Neuron (in vitro differentiated cells): Measurements from ENCODE around the gene SPTLC3.

Source experiments
- H2AFZ ChIP-seq: one replicate; pipeline ENCODE4 v1.6.1; 2013; ENCODE audit warnings: low read depth, mild to moderate bottlenecking, inconsistent platforms, low read length, moderate library complexity
- H3K27me3 ChIP-seq: one replicate; pipeline ENCODE4 v1.6.1; 2013; ENCODE audit warnings: low read length; ENCODE audit not compliant: insufficient read depth
- H3K36me3 ChIP-seq: one replicate; pipeline ENCODE4 v1.6.1; 2013; ENCODE audit warnings: low read length; ENCODE audit not compliant: insufficient read depth
- H3K4me1 ChIP-seq: one replicate; pipeline ENCODE4 v1.6.1; 2013; ENCODE audit warnings: low read length; ENCODE audit not compliant: insufficient read depth
- H3K4me3 ChIP-seq: 2 replicates; pipeline ENCODE4 v1.5.1; 2013; ENCODE audit warnings: mild to moderate bottlenecking, low read length, moderate library complexity
- H3K9me3 ChIP-seq: one replicate; pipeline ENCODE4 v1.6.1; 2013; ENCODE audit warnings: low read length

SPTLC3 gene

GRCh38 chr20:13183005-13183404 is 174.2 kb downstream of the SPTLC3 start:
- Histone ChIP-seq H3K4me1 (no peaks in the 10 kb centered on the region), H3K4me3 (no peak overlapping the region), H3K9me3 (no peaks in the 10 kb centered on the region), H3K36me3 (no peaks in the 10 kb centered on the region), H3K27me3 (no peaks in the 10 kb centered on the region), H2AFZ (no peak overlapping the region)

GRCh38 chr20:13186043-13186774 is 177.4 kb downstream of the SPTLC3 start:
- no peak overlapping the region for H3K4me3 ChIP-seq
- H3K4me1 ChIP-seq: no peaks in the 10 kb centered on the region
- H3K9me3 ChIP-seq: no peaks in the 10 kb centered on the region
- no peak overlapping the region for H2AFZ ChIP-seq
- H3K36me3 ChIP-seq: no peaks in the 10 kb centered on the region
- no peaks in the 10 kb centered on the region for H3K27me3 ChIP-seq

- no peaks in the 10 kb centered on the region for H3K4me1 ChIP-seq
- H3K27me3 ChIP-seq: no peaks in the 10 kb centered on the region
- no peak overlapping the region for H2AFZ ChIP-seq
- no peaks in the 10 kb centered on the region for H3K9me3 ChIP-seq
- H3K36me3 ChIP-seq: no peaks in the 10 kb centered on the region
- no peak overlapping the region for H3K4me3 ChIP-seq
Measured at GRCh38 chr20:13187899-13188298, 179.1 kb downstream of the SPTLC3 start.

- H3K4me1 ChIP-seq: no peaks in the 10 kb centered on the region
- no peak overlapping the region for H2AFZ ChIP-seq
- H3K9me3 ChIP-seq: no peaks in the 10 kb centered on the region
- peaks cover 3% of the 10 kb centered on the region for H3K27me3 ChIP-seq
- H3K36me3 ChIP-seq: no peaks in the 10 kb centered on the region
- H3K4me3 ChIP-seq: no peak overlapping the region
Measured at GRCh38 chr20:13199279-13199678, 190.5 kb downstream of the SPTLC3 start.

GRCh38 chr20:13200767-13201500 is 192.2 kb downstream of the SPTLC3 start:
- H3K36me3 ChIP-seq: no peaks in the 10 kb centered on the region
- H3K9me3 ChIP-seq: no peaks in the 10 kb centered on the region
- H3K4me3 ChIP-seq: no peak overlapping the region
- no peaks in the 10 kb centered on the region for H3K27me3 ChIP-seq
- H3K4me1 ChIP-seq: no peaks in the 10 kb centered on the region
- no peak overlapping the region for H2AFZ ChIP-seq

- H3K36me3 ChIP-seq: no peaks in the 10 kb centered on the region
- H3K4me3 ChIP-seq: no peak overlapping the region
- H3K27me3 ChIP-seq: no peaks in the 10 kb centered on the region
- no peaks in the 10 kb centered on the region for H3K4me1 ChIP-seq
- no peaks in the 10 kb centered on the region for H3K9me3 ChIP-seq
- H2AFZ ChIP-seq: no peak overlapping the region
Measured at GRCh38 chr20:13202565-13202964, 193.8 kb downstream of the SPTLC3 start.

- peaks cover 3% of the 10 kb centered on the region for H3K27me3 ChIP-seq
- H3K9me3 ChIP-seq: no peaks in the 10 kb centered on the region
- H3K4me3 ChIP-seq: no peak overlapping the region
- no peaks in the 10 kb centered on the region for H3K4me1 ChIP-seq
- H2AFZ ChIP-seq: no peak overlapping the region
- H3K36me3 ChIP-seq: no peaks in the 10 kb centered on the region
Measured at GRCh38 chr20:13205425-13205824, 196.7 kb downstream of the SPTLC3 start.

GRCh38 chr20:13205848-13206434 is 197.2 kb downstream of the SPTLC3 start:
- H2AFZ ChIP-seq: no peak overlapping the region
- no peak overlapping the region for H3K4me3 ChIP-seq
- H3K36me3 ChIP-seq: no peaks in the 10 kb centered on the region
- no peaks in the 10 kb centered on the region for H3K4me1 ChIP-seq
- peaks cover 3% of the 10 kb centered on the region for H3K27me3 ChIP-seq
- no peaks in the 10 kb centered on the region for H3K9me3 ChIP-seq

GRCh38 chr20:13207016-13207415 is 198.2 kb downstream of the SPTLC3 start:
- H3K4me1 ChIP-seq: no peaks in the 10 kb centered on the region
- no peak overlapping the region for H3K4me3 ChIP-seq
- no peak overlapping the region for H2AFZ ChIP-seq
- no peaks in the 10 kb centered on the region for H3K9me3 ChIP-seq
- H3K27me3 ChIP-seq: peaks cover 3% of the 10 kb centered on the region
- no peaks in the 10 kb centered on the region for H3K36me3 ChIP-seq

- no peaks in the 10 kb centered on the region for H3K36me3 ChIP-seq
- H3K4me3 ChIP-seq: no peak overlapping the region
- peaks cover 30% of the 10 kb centered on the region for H3K27me3 ChIP-seq
- no peaks in the 10 kb centered on the region for H3K4me1 ChIP-seq
- H2AFZ ChIP-seq: no peak overlapping the region
- no peaks in the 10 kb centered on the region for H3K9me3 ChIP-seq
Measured at GRCh38 chr20:13211956-13212618, 203.3 kb downstream of the SPTLC3 start.

- Histone ChIP-seq H3K4me1 (no peaks in the 10 kb centered on the region), H3K36me3 (no peaks in the 10 kb centered on the region), H3K4me3 (no peak overlapping the region), H3K9me3 (no peaks in the 10 kb centered on the region), H2AFZ (no peak overlapping the region), H3K27me3 (peaks cover 36% of the 10 kb centered on the region)
Measured at GRCh38 chr20:13212750-13213149, 204.0 kb downstream of the SPTLC3 start.

- H3K9me3 ChIP-seq: no peaks in the 10 kb centered on the region
- no peak overlapping the region for H2AFZ ChIP-seq
- H3K4me1 ChIP-seq: no peaks in the 10 kb centered on the region
- H3K27me3 ChIP-seq: peaks cover 41% of the 10 kb centered on the region
- H3K4me3 ChIP-seq: no peak overlapping the region
- no peaks in the 10 kb centered on the region for H3K36me3 ChIP-seq
Measured at GRCh38 chr20:13213335-13213734, 204.6 kb downstream of the SPTLC3 start.

- Histone ChIP-seq H3K4me1 (peaks cover 7% of the 10 kb centered on the region), H3K4me3 (no peak overlapping the region), H3K9me3 (no peaks in the 10 kb centered on the region), H2AFZ (no peak overlapping the region), H3K27me3 (peaks cover 63% of the 10 kb centered on the region), H3K36me3 (no peaks in the 10 kb centered on the region)
Measured at GRCh38 chr20:13216533-13216932, 207.8 kb downstream of the SPTLC3 start.
